Mammary epithelial cell (primary cell): ENCODE data around the gene IGSF11.

Experiments
- EZH2 ChIP-seq: IDR thresholded peaks from 2 replicates; pipeline ENCODE4 v1.6.1; 2012; ENCODE audit warnings: low read length, inconsistent platforms, borderline replicate concordance
- TF ChIP-seq, protein P1 (sequence below), 2 donors: IDR thresholded peaks in 1 of 2; conservative IDR thresholded peaks in 1 of 2; 2 replicates each; pipeline ENCODE4 v1.5.1; 2011 to 2012; ENCODE audit warnings: inconsistent platforms in 2 of 2, low read length in 2 of 2, mild to moderate bottlenecking in 2 of 2, control low read depth in 1 of 2, low read depth in 1 of 2; ENCODE audit not compliant: insufficient read depth in 1 of 2; ENCODE audit errors: extremely low read depth in 1 of 2

GRCh38 chr3:118973050-118973449, 61.6 kb downstream of the IGSF11 start:
- TF ChIP-seq, protein P1, sequence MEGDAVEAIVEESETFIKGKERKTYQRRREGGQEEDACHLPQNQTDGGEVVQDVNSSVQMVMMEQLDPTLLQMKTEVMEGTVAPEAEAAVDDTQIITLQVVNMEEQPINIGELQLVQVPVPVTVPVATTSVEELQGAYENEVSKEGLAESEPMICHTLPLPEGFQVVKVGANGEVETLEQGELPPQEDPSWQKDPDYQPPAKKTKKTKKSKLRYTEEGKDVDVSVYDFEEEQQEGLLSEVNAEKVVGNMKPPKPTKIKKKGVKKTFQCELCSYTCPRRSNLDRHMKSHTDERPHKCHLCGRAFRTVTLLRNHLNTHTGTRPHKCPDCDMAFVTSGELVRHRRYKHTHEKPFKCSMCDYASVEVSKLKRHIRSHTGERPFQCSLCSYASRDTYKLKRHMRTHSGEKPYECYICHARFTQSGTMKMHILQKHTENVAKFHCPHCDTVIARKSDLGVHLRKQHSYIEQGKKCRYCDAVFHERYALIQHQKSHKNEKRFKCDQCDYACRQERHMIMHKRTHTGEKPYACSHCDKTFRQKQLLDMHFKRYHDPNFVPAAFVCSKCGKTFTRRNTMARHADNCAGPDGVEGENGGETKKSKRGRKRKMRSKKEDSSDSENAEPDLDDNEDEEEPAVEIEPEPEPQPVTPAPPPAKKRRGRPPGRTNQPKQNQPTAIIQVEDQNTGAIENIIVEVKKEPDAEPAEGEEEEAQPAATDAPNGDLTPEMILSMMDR (conservative IDR thresholded peaks at IDR 0.05 in 1 of 2, IDR thresholded peaks at IDR 0.05 in 1 of 2; ENCODE audit: extremely low read depth in 1 of 2, insufficient read depth in 1 of 2, low read depth in 1 of 2, low read length in 2 of 2) = no peak
- no peak for TF ChIP-seq EZH2
